Type B pancreatic cell (in vitro differentiated cells): ENCODE measurements around the gene DHX16. TPM values are rescaled to one million over a fixed set of nuclear protein-coding genes. Genes with fewer than 3 reads are reported as not detected.

Experiments used
- DNase-seq: peaks from one replicate; pipeline ENCODE4 v3.0.0; 2021; ENCODE audit warnings: mixed read lengths; ENCODE audit not compliant: unreplicated experiment; ENCODE audit errors: extremely low spot score
- H3K27ac Mint-ChIP-seq: 2 replicates; pipeline ENCODE4 v1.8.0; 2021; ENCODE audit warnings: mild to moderate bottlenecking, mixed read lengths
- H3K27me3 Mint-ChIP-seq: 2 replicates; pipeline ENCODE4 v1.8.0; 2021; ENCODE audit warnings: mixed read lengths
- H3K36me3 Mint-ChIP-seq: 2 replicates; pipeline ENCODE4 v1.8.0; 2021; ENCODE audit warnings: mixed read lengths
- H3K4me1 Mint-ChIP-seq: one replicate; pipeline ENCODE4 v1.8.0; 2021; ENCODE audit warnings: mixed read lengths; ENCODE audit not compliant: unreplicated experiment
- H3K4me3 Mint-ChIP-seq: 2 replicates; pipeline ENCODE4 v1.8.0; 2021; ENCODE audit warnings: mild to moderate bottlenecking, mixed read lengths
- H3K9me3 Mint-ChIP-seq: 2 replicates; pipeline ENCODE4 v1.8.0; 2021; ENCODE audit warnings: mixed read lengths
- total RNA-seq: library from RNA; stranded (reverse); gene quantifications from 2 replicates; pipeline ENCODE4 v1.2.1, GENCODE V29; 2021; ENCODE audit warnings: low replicate concordance
- TF ChIP-seq, protein P1 (sequence below): fragments of 200-600 bp; sonication (generic); conservative IDR thresholded peaks from 2 replicates; pipeline ENCODE4 v1.5.0; 2021; ENCODE audit warnings: antibody characterized with exemption, mild to moderate bottlenecking

Gene DHX16
- total RNA-seq, 1 donor from 2014 or later = 29.6 TPM

DNA sequence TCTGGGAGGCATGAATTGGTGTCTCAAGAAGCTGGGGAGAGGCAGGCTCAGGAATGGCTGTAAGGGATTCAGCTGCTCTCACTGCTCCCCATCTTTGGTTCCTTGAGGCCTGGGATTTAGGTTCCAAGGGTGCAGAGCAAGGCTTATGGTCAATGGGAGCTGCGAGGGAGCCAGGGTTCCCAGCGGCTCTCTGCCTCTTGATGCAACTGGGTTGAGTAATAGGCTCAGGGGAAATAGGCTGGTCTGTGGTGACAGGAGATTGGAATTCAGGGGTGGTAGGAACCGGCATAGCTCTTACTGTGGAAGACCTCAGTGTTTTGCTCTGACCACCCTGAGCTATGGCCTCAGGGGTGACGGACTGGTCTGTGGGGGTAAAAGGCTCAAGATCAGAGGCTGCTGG lies 31.0 kb upstream of the DHX16 start:
- TF ChIP-seq, protein P1, sequence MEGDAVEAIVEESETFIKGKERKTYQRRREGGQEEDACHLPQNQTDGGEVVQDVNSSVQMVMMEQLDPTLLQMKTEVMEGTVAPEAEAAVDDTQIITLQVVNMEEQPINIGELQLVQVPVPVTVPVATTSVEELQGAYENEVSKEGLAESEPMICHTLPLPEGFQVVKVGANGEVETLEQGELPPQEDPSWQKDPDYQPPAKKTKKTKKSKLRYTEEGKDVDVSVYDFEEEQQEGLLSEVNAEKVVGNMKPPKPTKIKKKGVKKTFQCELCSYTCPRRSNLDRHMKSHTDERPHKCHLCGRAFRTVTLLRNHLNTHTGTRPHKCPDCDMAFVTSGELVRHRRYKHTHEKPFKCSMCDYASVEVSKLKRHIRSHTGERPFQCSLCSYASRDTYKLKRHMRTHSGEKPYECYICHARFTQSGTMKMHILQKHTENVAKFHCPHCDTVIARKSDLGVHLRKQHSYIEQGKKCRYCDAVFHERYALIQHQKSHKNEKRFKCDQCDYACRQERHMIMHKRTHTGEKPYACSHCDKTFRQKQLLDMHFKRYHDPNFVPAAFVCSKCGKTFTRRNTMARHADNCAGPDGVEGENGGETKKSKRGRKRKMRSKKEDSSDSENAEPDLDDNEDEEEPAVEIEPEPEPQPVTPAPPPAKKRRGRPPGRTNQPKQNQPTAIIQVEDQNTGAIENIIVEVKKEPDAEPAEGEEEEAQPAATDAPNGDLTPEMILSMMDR = no peak
- no peaks in the 10 kb centered on the region for H3K4me1 Mint-ChIP-seq
- H3K9me3 Mint-ChIP-seq = no peaks in the 10 kb centered on the region
- H3K36me3 Mint-ChIP-seq = peaks cover 34% of the 10 kb centered on the region
- no peak overlapping the region for H3K4me3 Mint-ChIP-seq
- no peak for DNase-seq
- H3K27ac Mint-ChIP-seq = no peak overlapping the region
- H3K27me3 Mint-ChIP-seq = no peaks in the 10 kb centered on the region

- DNase-seq = no peak
These were observed 30.2 kb upstream of the DHX16 start for GRCh38 chr6:30703011-30703410.

DNA sequence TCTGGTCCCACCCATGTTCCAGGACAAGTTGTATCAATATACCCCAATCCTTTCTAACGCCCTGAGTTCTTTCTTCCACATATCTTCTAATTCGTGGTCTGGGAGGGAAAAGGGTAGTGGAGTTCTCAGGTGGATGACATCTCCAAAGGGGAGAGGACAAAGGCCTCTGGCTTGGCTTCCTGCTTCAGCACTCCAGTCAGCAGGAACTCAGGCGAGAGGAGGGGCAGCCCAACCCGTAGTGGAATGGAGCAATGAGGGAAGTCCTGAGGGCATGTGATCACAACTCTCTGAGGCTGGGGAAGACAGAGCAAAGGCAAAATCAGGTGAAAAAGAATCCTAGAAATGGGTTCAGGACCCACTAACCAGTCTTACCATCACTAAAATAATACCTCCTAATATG lies 27.5 kb upstream of the DHX16 start:
- Mint-ChIP-seq H3K9me3 (no peaks in the 10 kb centered on the region), H3K36me3 (peaks cover 25% of the 10 kb centered on the region), H3K27me3 (no peaks in the 10 kb centered on the region), H3K4me1 (no peaks in the 10 kb centered on the region), H3K27ac (peak overlapping the region; percentile 82), H3K4me3 (no peak overlapping the region)
- TF ChIP-seq, protein P1 = no peak
- DNase-seq = no peak

More at GRCh38 chr6:30703011-30703410, 30.2 kb upstream of the DHX16 start:
- no peaks in the 10 kb centered on the region for H3K9me3 Mint-ChIP-seq
- no peak overlapping the region for H3K4me3 Mint-ChIP-seq
- H3K27me3 Mint-ChIP-seq = no peaks in the 10 kb centered on the region
- TF ChIP-seq, protein P1 = no peak
- H3K4me1 Mint-ChIP-seq = no peaks in the 10 kb centered on the region
- no peak overlapping the region for H3K27ac Mint-ChIP-seq
- peaks cover 34% of the 10 kb centered on the region for H3K36me3 Mint-ChIP-seq

DNA sequence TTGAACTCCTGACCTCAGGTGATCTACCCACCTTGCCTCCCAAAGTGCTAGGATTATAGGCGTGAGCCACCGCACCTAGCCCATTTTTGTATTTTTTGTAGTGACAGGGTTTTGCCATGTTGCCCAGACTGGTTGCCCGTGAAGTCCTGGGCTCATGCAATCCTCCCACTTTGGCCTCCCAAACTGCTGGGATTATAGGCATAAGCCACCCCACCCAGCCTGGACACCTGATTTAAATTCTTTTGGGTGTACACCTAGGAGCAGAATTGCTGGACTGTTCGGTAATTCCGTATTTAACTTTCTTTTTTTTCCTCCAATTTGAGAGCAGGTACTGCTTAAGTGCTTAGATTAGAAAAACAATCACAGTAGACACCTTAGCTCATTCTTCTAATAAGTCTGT lies 23.6 kb upstream of the DHX16 start:
- H3K27ac Mint-ChIP-seq = no peak overlapping the region
- no peak for DNase-seq
- no peaks in the 10 kb centered on the region for H3K36me3 Mint-ChIP-seq
- H3K4me3 Mint-ChIP-seq = no peak overlapping the region
- no peaks in the 10 kb centered on the region for H3K9me3 Mint-ChIP-seq
- H3K4me1 Mint-ChIP-seq = peaks cover 4% of the 10 kb centered on the region
- TF ChIP-seq, protein P1 = no peak
- H3K27me3 Mint-ChIP-seq = no peaks in the 10 kb centered on the region

DNA sequence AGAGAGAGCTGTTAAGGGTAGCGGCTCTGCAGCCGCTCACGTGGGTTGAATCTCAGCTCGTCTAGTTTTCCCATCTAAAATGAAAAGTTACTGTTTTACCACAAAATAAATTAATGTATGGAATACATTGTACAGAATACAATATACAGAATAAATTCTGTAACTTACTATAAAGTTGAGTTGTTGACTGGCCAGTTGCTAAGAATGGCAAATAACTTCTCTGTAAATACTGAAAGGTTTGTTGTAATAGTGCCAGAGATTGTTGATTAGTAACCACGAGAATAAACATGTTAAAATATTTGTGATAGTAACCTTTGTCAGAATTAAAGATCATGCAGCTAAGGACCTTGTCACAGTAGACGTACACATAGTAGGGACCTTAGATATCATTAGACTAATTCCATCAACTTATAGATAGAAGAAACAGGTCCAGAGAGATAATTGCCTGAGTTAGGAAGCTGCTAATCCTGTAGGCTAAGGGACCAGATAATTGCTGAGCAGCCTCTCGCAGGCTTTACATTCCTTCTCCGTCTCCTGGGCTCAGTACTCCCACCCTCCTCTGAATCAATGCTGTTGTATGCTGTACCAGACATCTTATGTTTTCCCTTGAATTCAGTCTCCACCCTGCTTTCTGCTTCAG lies 18.5 kb upstream of the DHX16 start:
- Mint-ChIP-seq H3K27me3 (no peaks in the 10 kb centered on the region), H3K4me3 (peak overlapping the region; percentile 92), H3K36me3 (peaks cover 4% of the 10 kb centered on the region), H3K27ac (peak overlapping the region; percentile 80), H3K4me1 (peaks cover 34% of the 10 kb centered on the region), H3K9me3 (no peaks in the 10 kb centered on the region)
- no peak for DNase-seq
- TF ChIP-seq, protein P1 = no peak
